Hepatocyte (in vitro differentiated cells): Measurements from ENCODE around the gene PABPN1. TPM values are rescaled to one million over a fixed set of nuclear protein-coding genes. Genes with fewer than 3 reads are reported as not detected.

Source experiments
- DNase-seq: peaks from one replicate; pipeline ENCODE4 v3.0.0-alpha.2; 2016; ENCODE audit warnings: low spot score
- H2AFZ ChIP-seq: fragments of 200-600 bp; sonication (generic); 2 replicates; pipeline ENCODE4 v1.6.0; 2016; ENCODE audit warnings: antibody characterized with exemption, mild to moderate bottlenecking
- H3K27ac ChIP-seq: fragments of 200-600 bp; sonication (generic); 2 replicates; pipeline ENCODE4 v1.5.1; 2016; ENCODE audit warnings: mild to moderate bottlenecking
- H3K27me3 ChIP-seq: fragments of 200-600 bp; sonication (generic); 2 replicates; pipeline ENCODE4 v1.6.1; 2016
- H3K36me3 ChIP-seq: fragments of 200-600 bp; sonication (generic); replicated peaks from 2 replicates; pipeline ENCODE4 v1.5.1; 2016; ENCODE audit warnings: low read depth; ENCODE audit not compliant: insufficient read depth
- H3K4me1 ChIP-seq: fragments of 200-600 bp; sonication (generic); 2 replicates; pipeline ENCODE4 v1.5.1; 2016; ENCODE audit warnings: mild to moderate bottlenecking, moderate library complexity; ENCODE audit not compliant: insufficient read depth
- H3K4me2 ChIP-seq: fragments of 200-600 bp; sonication (generic); 2 replicates; pipeline ENCODE4 v1.6.0; 2016
- H3K4me3 ChIP-seq: fragments of 200-600 bp; sonication (generic); 2 replicates; pipeline ENCODE4 v1.5.1; 2016; ENCODE audit warnings: mild to moderate bottlenecking
- H3K79me2 ChIP-seq: fragments of 200-600 bp; sonication (generic); 2 replicates; pipeline ENCODE4 v1.6.0; 2017; ENCODE audit warnings: mild to moderate bottlenecking
- H3K9me2 ChIP-seq: fragments of 200-600 bp; sonication (generic); replicated peaks from 2 replicates; pipeline ENCODE4 v1.6.0; 2017; ENCODE audit warnings: mild to moderate bottlenecking; ENCODE audit not compliant: insufficient read depth
- H3K9me3 ChIP-seq: fragments of 200-600 bp; sonication (generic); 2 replicates; pipeline ENCODE4 v1.5.1; 2016; ENCODE audit warnings: low read depth, mild to moderate bottlenecking
- H4K20me1 ChIP-seq: fragments of 200-600 bp; sonication (generic); 2 replicates; pipeline ENCODE4 v1.6.0; 2016; ENCODE audit warnings: mild to moderate bottlenecking; ENCODE audit not compliant: insufficient read depth, poor library complexity, severe bottlenecking
- CTCF ChIP-seq: fragments of 200-600 bp; sonication (generic); IDR thresholded peaks from 2 replicates; pipeline ENCODE4 v1.5.1; 2016; ENCODE audit warnings: antibody characterized with exemption, mild to moderate bottlenecking; ENCODE audit not compliant: poor library complexity
- EZH2 ChIP-seq: fragments of 200-600 bp; sonication (generic); IDR thresholded peaks from 2 replicates; pipeline ENCODE4 v1.6.1; 2016; ENCODE audit warnings: antibody characterized with exemption, mild to moderate bottlenecking, borderline replicate concordance
- EZH2phosphoT487 ChIP-seq: fragments of 200-600 bp; sonication (generic); IDR thresholded peaks from one replicate; pipeline ENCODE4 v1.6.1; 2018; ENCODE audit warnings: antibody characterized with exemption, mild to moderate bottlenecking, low read depth, moderate library complexity; ENCODE audit not compliant: unreplicated experiment, severe bottlenecking
- WGBS: methylation state at CpG from one replicate; pipeline ENCODE4 v1.1.6; 2016; ENCODE audit warnings: low lambda C conversion rate; ENCODE audit errors: missing lambda C conversion rate; 5-methylcytosine and 5-hydroxymethylcytosine counted together
- polyA plus RNA-seq: library from polyadenylated mRNA; unstranded; fragments of >200 nt; fragmentation: Nextera tagmentation; extraction: Ambion mirVana; gene quantifications from 2 replicates; pipeline ENCODE4 v1.2.1, GENCODE V29; 2016
- total RNA-seq: library from RNA; depleted of rRNA; stranded (reverse); fragments of >200 nt; gene quantifications from 2 replicates; pipeline ENCODE4 v1.2.3, GENCODE V29; 2014

Gene PABPN1
- total and polyA plus RNA-seq, 2 experiments from 2014 or later, result 116 to 213 TPM

- WGBS, result 90% methylated on average over 22 of the region's 27 CpGs
- no peak overlapping the region for H2AFZ ChIP-seq
- no peak overlapping the region for H3K4me2 ChIP-seq
- no peaks in the 10 kb centered on the region for H3K9me2 ChIP-seq
- TF ChIP-seq EZH2 (no peak), EZH2phosphoT487 (no peak)
- no peaks in the 10 kb centered on the region for H3K27me3 ChIP-seq
- no peaks in the 10 kb centered on the region for H3K4me1 ChIP-seq
- no peaks in the 10 kb centered on the region for H3K36me3 ChIP-seq
- H3K27ac ChIP-seq, result no peak overlapping the region
- DNase-seq, result no peak
- no peak overlapping the region for H3K4me3 ChIP-seq
- H3K79me2 ChIP-seq, result no peaks in the 10 kb centered on the region
- H3K9me3 ChIP-seq, result no peaks in the 10 kb centered on the region
- no peaks in the 10 kb centered on the region for H4K20me1 ChIP-seq
Measured at GRCh38 chr14:23346693-23347405, 25.6 kb downstream of the PABPN1 start.

GRCh38 chr14:23347406-23348296 lies 26.4 kb downstream of the PABPN1 start:
- H3K4me1 ChIP-seq, result no peaks in the 10 kb centered on the region

GRCh38 chr14:23348297-23348655 lies 27.0 kb downstream of the PABPN1 start:
- TF ChIP-seq CTCF (no peak), EZH2 (no peak), EZH2phosphoT487 (no peak)
- Histone ChIP-seq H3K4me3 (no peak overlapping the region), H3K79me2 (no peaks in the 10 kb centered on the region), H3K27me3 (no peaks in the 10 kb centered on the region), H2AFZ (no peak overlapping the region), H3K4me1 (no peaks in the 10 kb centered on the region), H4K20me1 (no peaks in the 10 kb centered on the region), H3K4me2 (no peak overlapping the region), H3K36me3 (no peaks in the 10 kb centered on the region), H3K9me3 (no peaks in the 10 kb centered on the region), H3K27ac (no peak overlapping the region), H3K9me2 (no peaks in the 10 kb centered on the region)
- DNase-seq, result no peak
- WGBS, result 100% methylated on average over 2 of the region's 6 CpGs

More at GRCh38 chr14:23347406-23348296, 26.4 kb downstream of the PABPN1 start:
- Histone ChIP-seq H3K27ac (no peak overlapping the region), H3K4me2 (no peak overlapping the region), H3K36me3 (no peaks in the 10 kb centered on the region), H2AFZ (no peak overlapping the region), H3K9me3 (no peaks in the 10 kb centered on the region), H3K4me3 (no peak overlapping the region), H3K9me2 (no peaks in the 10 kb centered on the region), H3K27me3 (no peaks in the 10 kb centered on the region), H3K79me2 (no peaks in the 10 kb centered on the region), H4K20me1 (no peaks in the 10 kb centered on the region)
- no peak for DNase-seq
- WGBS, result 98% methylated on average over 16 of the region's 19 CpGs
- no peak for TF ChIP-seq CTCF
- no peak for TF ChIP-seq EZH2phosphoT487
- TF ChIP-seq EZH2, result no peak
